GM21447 (cell line): ENCODE results near the gene HCFC1.

Experiments used
- ATAC-seq: cut with Tn5 transposase; IDR thresholded peaks from one replicate; pipeline ENCODE4 v1.9.1; 2021; ENCODE audit not compliant: unreplicated experiment

Gene HCFC1

DNA sequence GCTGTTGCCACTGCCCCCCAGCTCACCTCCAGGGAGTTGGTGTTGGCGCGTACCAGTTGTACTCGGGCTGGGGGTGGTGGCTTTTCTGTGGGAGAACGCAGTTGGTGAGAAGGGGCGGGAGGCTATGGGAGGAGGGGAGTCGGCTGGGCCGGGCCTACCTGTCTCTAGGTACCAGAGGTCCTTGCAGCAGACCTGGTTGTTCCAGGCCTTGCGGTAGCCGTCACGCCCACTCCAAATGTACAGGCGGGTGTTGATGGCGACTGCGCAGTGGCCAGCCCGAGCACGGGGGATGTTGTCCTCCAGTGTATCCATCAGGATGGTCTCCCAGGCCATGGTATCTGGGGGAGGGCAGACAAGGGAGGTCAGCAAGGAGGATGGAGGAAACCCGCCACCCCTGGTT, 11.5 kb downstream of the HCFC1 start:
- ATAC-seq = no peak

DNA sequence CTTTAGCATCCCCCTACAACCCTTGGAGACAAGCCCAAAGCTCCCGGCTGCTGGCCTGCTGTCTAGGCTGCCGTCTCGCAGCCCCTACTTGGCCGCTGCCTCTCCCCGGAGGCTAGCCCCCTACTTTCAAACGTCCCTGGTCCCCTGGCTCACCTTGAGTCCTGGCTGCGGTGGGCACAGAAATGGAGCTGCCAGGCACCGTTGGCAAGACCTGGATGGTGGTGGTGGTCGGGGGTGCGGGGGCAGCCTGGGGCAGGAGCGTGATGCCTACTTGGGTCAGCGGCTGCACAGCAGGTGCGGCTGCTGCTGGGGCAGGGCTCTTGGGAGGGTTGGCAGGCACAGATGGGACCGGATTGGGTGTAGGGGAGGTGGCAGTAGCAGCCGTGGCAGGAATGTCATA, 12.0 kb downstream of the HCFC1 start:
- ATAC-seq = no peak

DNA sequence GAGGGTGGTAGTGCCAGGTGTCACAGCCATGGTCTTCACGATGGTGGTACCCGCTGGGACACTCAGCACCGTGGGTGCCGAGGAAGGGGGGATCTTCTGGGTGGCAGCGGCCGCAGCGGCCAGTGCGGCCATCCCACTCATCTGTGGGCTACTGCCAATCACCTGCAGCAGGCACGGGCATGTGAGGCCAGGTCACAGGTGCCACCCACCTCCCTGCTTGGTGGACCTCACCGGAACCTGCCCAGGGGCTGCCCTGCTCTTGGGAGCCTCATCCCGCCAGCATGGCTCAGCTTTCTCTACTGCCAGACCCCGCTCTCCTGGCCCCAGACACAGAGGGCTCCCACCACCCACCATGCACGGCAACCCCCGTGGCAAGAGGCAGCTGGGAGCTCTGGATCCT, 13.0 kb downstream of the HCFC1 start:
- no peak for ATAC-seq

DNA sequence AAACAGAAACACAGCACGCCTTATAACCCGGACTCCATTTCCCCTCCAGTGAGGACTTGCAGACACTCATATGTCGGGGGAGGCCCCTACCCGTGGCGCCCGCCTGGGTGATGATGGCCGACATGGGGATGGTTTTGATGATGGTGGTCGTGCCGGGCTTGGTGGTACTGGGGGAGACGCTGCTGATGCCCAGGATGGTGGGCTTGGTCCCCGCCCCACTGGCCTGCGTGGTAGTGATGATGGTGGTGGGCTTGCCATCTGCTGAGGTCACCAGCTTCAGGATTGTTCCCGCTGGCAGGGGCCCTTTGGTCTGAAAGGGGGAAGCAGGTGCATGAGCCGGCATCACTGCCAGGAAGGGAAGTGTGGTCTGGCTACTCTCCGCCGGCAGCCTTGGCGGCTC, 14.4 kb downstream of the HCFC1 start:
- ATAC-seq = no peak

DNA sequence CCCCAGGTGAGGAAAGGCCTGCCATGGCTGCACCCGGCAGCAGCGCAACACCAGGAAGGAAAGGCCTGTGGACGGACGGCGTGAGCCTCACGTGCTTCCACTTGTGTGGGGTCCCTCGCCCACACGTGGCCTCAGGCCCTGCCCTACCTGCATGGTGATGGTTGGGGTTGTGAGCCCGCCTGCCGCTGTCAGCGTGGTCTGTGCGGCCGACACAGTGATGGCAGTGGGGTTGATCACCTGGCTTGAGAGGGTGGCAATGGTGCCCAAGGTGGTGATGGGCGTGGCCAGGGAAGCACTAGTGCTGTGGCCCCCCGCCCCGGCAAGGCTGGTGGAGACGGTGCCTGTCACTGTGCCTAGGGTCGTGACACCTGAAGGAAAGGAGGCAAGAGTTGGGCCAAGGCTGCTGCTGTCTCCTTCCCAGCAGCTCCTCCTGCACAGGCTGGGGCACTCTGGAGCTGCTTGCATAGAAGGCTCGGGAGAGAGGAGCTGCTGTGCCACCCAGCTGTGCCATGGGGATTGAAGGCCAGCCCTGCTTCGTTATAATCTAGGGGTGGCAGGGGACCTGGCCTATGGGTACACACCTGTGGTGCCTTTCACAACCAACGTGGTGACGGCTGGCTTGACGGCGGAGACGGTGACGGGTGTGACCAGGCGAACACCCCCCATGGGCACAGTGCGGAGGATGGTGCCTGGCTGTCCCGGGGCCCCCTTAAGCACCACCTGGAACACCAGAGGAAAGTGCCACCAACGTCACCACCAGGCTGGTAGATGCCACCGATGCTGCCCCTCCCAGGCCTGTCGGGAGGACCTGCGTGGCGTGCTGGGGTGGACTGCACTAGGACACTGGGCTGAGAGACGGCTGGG, 15.3 kb downstream of the HCFC1 start:
- ATAC-seq = no peak

DNA sequence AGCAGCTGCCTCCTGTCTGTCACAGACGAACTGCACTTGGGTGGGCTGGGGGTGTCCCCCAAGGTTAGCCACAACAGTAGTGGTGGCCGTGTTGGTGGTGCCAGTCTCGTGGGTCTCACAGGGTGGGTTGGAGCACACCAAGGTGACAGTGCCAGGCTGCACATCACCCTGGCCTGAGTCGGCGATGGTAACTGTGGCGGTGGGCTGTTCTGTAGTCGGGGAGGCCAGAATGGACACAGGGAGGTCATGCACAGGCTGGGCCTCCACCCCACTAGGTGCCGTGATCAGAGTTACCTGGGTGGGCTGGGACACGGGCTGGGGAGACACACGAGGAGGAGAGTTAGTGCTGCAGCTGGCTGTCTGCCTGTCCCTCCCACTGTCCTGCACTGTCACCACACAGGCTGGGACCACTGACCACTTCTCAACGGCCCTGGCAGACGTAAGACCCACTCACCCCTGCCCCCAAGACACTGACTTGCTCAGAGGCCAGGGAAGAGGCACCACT, 16.3 kb downstream of the HCFC1 start:
- no peak for ATAC-seq

DNA sequence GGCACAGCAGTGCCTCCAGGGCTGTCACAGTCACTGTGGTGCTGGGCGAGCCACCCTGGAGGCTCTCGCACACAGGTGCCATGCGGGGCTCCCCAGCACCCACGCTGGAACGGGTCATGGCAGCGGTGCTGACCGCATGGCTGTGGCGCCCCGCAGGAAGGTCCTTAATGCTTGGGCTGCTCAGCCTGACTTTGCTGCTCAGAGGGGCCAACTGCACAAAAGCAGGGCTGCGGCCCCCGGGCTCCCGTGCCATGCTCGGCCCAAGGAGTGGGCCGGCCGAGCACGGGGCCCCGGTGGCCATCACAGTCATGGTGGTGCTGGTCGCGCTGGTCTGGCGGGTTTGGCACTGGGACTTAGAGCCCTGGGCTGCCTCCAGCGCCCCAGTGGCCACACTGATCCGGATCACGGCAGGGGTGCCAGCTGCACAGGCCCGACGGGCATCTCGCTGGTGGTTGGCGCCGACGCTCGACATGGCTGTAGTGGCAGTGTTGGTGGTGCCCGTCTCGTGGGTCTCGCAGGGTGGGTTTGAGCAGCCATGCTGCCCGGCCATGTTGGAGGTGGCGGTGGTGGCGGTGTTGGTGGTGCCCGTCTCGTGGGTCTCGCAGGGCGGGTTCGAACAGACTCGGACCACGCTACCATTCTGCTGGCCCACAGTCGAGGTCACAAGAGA, 16.9 kb downstream of the HCFC1 start:
- ATAC-seq = no peak

DNA sequence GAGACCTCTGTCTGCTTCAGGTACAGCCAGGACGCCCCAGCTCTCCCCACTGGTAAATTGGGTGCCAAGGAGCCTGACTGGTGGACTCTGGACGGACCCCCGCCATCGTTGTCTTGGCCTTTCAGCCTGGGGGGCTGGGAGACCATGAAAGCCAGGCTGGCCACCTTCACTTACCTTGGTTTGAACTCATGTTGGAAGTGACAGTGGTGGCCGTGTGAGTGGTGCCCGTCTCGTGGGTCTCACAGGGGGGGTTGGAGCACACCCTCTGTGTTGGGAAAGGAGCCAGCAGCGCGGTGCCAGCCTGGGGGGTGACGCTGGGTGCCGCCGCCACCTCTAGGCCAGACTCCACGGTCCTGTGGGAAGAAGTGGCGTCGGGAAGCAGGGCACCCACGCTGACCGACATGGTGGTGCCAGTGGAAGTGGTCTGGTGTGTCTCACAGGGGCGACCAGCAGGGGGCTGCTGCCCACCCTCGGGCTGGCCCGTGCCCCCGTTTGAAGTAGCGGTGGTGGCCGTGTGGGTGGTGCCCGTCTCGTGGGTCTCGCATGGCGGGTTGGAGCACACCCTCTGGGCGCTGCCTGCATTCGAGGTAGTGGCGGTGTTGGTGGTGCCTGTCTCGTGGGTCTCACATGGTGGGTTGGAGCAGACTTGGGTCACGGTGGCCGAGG, 17.6 kb downstream of the HCFC1 start:
- no peak for ATAC-seq

DNA sequence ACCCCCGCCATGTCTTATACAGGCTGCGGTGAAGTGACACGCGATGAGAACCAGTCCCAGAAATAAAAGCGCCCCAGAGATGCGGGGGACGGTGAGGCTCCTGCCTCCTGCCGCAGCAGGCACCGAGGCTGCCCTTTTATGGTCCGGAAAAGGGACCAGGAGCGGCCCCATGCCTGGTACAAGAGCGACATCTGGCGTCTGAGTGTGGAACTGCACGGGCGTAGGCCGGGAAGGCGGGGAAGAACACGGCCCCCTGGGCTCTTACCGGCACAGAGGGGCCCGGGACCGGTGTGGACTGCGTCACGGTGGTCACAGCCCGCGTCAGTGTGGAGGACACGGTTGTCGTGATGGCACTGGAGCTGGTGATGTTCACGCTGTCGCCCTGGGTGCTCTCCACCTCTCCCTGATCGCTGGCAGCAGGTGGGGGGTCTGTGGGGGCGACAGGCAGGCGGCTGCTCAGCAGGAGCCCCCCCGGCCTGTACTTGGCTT, 18.2 kb downstream of the HCFC1 start:
- ATAC-seq = no peak

DNA sequence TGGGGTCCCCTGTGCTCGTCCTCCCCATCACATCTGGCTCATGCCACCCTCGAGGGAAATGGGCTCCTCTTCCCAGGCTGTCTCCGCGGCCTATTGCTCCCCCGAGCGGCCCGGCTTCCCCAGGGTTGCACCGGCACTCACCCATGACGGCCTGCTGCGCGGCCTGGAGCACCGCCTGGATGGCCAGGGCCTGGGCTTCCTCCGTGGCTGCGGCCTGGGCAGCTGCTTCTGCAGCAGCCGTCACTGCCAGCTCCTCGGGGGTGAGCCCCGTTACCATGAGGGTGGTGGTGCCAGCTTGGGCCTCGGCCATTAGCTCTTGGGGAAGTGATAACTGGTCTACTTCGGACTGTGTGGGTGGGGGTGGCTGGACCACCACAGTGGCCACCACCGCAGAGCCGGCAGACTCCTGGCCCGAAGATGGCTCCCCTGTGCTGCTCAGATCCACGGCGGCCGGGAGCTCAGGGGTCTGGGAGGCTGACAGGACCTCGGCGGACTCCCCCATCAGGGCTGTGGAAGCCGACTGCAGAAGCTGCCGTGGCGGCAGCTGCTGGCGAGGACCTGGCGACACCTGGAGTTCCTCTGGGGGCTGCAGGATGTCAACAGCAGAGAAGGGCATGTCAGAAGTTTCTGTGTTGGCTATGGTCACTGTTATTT, 19.1 kb downstream of the HCFC1 start:
- no peak for ATAC-seq

DNA sequence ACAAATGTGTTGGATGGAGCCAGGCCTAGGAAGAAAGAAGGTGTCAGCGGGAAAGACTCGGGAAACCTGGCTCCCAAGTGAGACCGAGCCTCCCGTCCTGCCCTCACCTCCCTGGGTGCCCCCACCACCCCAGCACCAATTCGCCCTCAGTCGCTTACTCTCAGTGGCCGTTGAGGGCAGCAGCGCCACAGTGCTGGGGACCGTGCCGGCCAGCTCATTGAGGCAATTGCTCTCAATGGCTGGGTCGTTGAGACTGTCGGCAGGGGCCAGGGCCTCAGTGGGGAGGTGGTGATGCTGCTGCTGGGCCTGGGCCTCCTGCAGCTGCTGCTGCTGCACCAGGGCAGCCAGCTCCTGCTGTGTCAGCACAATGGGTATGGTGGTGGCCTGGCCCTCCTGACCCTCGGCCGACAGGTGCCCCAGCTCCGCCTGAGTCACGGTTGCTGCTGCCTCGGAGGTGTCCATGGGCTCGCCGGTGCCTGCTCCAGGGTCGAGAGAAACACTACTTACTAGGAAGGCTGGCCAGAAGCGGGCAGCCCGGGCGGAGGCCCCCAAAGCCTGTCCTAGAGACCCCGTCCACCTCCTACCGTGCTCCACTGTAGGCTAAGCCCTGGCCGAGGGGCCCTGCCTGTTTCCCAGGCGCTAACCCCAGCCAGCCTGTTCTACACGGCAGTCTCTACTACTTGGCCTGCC, 19.8 kb downstream of the HCFC1 start:
- ATAC-seq = no peak

DNA sequence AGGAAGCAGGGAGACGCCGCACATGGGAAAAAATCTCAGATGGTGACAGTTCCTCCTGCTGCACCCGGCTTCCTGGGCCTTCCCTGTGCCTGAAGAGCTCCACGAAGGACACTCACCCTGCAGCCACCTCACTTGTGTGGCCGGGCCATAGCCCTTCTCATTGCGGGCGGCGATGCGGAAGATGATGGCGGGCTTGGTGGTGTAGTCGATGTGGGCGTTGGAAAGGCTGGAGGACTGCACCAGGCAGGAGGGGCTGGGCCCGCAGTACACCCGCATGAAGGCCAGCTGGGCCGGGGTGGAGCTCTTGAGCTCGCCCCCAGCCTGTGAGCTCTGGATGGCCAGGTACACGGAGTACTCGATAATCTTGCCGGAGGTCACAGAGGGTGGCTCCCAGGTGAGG, 21.5 kb downstream of the HCFC1 start:
- ATAC-seq = no peak

DNA sequence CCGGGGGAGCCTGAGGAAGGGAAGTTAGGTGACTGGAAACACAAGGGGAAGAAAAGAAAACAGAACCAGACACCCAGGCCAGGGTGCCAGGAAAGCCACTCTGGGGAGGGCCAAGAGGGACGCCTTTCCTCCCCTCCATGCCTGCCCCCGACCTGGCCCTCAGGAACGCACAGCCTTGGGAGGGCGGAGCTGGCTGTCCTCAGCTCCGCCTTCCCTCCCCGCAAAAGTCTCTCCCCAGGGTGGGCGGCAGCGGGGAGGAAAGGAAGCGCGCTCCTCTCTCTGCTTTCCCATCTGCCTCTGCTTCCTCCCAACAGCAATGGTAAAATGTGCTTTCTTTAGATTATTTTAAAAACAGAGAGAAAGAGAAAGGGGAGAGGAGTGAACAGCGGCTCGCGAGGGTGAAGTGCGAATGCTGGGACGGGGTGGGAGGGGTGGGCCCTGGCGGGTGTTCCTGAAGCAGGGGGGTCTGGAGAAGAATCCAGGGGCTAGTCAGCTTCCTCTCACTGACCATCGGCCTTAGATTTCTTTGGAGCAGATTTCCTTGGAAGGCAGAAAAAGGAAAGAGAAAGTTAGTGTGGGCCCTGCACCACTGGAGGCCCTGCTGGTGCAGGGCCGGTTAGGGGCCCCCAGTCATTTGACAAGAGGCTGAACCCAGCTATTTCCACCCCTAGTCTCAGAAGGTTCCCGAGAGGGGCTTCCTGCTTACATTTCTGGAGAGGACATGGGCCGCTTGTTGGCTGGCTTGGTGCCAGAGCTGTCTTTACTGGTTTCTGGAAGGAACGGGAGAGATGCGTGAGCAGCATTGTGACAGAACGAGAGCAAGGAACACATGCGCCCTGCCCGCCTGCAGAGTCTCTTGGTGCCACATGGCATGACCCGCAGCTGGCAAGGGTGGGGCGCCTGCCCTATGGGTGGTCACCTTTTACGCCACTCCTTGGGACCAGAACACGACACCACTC, 22.5 kb downstream of the HCFC1 start:
- ATAC-seq = no peak

DNA sequence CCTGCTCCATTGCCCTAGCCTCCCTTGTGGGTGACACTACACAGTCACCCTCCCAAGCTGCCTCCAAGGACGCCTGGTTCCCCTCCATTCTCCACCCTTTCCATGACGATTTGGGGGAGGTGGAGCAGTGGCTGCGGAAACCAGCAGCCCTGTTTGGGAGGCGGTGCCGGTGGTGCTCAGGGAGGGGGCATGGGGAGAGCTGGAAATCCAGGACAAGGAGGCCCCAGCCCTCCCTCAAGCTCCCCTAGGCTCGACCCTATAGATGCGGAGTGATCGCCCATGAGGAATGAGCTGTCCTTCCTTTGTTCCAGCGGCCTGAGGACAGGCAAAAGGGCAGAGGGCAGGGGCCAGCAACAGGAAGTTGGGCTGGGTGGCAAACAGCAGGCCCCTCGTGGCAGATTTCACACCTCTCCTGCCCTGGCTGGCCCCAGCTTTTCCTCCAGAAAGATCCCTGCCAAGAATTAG, 23.6 kb downstream of the HCFC1 start:
- no peak for ATAC-seq

DNA sequence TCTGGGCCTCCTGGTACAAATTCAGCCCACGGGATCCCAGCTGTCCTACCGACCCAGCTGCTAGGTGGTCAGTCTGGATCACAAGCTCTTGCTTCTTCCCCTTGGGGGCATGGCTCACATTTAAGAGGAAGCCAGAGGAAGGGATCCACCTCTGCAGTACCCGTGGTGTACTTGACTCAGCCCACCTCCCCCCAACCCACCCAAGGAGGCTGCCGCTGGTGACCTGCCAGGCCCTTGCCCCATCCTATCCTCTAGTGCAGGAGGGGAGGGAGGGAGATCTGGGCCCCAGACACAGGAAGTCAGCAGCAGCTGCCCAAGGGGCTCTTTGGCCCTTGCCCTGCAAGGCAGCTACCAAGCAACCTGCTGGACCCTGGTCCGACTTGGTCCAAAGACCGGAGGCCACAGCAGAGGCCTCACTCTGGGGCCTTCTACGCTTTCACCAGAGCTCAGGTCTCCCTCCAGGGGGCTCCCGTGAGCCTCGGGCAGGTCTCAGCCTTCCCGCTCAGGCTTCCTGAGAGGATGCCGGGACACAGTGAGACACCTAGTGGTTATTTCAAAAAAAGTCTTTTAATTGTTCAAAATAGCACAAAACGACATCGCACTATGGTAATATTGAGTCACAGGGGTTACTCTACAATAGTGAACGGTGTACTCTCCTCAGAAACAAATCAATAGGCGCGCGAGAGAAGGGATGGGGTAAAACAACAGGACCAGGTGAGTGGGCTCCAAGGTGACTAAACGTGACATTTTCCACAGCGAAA, 24.4 kb downstream of the HCFC1 start:
- ATAC-seq = no peak

DNA sequence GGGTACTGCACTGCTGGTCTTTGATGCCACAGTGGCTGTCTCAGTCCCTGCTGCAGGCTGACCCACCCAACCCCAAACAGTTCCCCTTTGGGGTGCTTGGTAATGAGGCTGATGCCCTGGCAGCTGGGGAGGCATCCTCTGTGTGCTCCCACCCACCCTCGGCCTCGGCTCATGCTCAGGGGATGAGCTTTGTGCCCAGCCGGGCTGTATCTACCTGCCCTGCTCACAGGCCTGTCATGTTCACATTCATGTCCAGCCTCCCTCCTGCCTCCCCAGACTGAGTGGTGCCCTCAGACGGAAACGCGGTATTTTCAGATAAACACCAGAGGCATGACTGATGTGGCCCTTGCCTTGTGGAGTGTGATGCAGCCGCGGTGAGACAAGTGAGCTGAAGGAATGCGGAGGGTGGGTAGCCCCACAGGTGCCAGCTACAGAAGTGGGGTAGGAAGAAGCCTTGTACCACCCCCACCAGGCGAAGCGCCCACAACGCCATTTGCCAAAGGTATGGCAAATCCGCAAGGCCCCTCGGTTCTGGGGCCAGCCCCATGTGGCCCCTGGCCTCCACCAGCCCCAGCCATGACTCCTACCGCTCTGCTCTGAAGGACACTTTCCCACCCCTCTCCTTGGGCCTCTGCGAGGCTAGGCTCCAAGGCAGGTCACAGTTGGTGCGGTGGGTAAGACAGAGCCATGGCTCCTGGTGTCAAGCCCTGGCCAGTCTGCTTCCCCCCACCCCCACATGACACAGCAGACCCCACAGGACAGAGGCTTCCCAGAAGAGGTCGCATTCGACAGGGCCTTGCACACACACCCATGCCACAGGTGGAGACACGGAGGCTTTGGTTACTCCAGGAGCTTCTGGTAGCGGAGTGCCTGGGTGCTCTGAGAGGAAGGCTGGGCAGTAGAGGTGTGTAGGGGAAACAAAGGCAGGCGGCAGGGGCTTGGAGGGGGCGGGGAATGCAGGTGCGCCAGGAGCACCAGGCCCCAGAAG, 25.4 kb downstream of the HCFC1 start:
- no peak for ATAC-seq

DNA sequence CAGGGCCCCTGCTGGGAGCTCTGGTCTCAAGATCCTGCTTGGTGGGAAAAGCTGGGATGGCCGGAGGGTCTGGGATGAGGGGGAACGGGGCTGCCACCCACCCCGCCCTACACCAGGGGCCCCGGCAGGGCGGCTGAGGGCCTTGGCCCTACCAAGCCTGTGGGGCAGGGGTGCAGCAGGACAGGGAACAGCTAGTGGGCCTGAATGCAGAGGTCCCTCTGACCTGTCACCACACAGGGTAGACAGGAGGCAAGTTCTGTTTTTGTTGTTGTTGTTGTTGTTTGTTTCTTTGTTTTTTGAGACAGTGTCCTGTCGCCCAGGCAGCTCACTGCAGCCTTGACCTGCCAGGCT, 26.8 kb downstream of the HCFC1 start:
- ATAC-seq = no peak
